HL-60/S4 treated with phorbol 12-myristate 13-acetate at 8.2 ng/mL for 4 days and 3 days (cell line): ENCODE data around the gene BCDIN3D.

Experiments used
- in situ Hi-C: fragments of 300-500 bp; cut with MboI; formaldehyde crosslinking; loops from 2 replicates; pipeline ENCODE4 v1.15.0; 2022; ENCODE audit warnings: low sequenced_read_pairs

The BCDIN3D gene

GRCh38 chr12:49823951-49824350 is 19.0 kb downstream of the BCDIN3D start:
- in situ Hi-C loops = no loop called here

DNA sequence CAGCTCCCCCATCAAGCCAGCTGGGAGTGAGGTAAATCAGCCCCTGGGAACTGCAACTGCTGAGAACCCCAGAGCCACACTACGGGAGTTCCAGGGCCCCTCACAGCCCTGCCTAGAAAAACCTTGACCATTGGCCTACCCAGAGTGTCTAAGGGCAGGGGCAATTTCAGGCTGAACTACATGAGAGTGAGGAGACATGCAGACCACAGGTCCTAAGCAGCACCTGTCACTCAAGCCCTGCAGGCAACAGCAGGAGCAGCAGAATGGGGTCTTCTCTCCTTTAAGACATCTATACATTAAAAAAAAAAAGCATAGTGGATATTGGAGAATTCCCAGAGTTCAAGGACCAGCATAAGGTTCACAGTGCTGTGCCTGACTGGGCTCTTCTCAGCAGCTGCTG is 19.6 kb downstream of the BCDIN3D start:
- in situ Hi-C loops = no loop called here

GRCh38 chr12:49821373-49822287 is 21.3 kb downstream of the BCDIN3D start:
- in situ Hi-C loops = no loop called here

DNA sequence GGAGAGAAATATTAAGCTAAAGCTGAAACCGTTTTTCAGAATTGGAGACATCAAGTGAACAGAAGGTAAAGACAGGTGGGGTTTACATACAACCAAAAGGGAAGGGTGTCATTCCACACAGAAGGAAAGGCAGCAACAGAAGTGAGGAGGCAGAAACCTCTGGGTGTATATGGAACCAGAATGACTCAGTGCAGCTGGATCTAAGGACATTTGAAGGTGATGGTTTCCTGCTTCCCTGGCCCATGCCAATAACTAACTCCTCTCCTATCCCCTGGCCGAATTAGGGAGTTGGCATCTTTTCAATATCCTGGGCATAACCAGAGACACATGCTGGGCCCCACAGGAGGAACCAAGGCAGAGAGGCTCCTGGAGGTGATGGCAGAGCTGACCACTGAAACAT is 23.1 kb downstream of the BCDIN3D start:
- in situ Hi-C loops = no loop called here

DNA sequence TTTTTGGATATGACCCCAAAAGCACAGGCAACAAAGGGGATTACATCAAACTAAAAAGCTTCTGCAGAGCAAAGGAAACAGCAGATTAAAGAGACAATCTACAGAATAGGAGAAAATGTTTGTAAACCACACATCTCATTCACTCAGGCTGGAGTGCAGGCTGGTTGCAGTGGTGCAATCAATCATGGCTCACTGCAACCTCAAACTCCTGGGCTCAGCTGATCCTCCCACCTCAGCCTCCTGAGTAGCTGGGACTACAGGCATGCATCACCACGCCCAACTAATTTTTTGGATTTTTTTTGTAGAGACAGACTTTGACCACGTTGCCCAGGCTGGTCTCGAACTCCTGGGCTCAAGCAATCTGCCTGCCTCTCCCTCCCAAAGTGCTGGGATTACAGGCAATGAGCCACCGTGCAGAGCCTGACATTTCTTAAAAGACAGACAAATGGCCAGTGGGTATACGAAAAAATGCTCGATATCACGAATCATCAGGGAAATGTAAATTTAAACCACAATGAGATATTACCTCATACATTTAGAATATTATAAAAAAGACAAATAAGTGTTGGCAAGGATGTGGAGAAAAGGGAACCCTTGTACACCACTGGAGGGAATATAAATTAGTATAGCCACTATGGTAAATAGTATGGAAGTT is 24.5 kb downstream of the BCDIN3D start:
- in situ Hi-C loops = no loop called here

- in situ Hi-C loops = no loop called here
These were observed 29.8 kb downstream of the BCDIN3D start for GRCh38 chr12:49813131-49813530.

DNA sequence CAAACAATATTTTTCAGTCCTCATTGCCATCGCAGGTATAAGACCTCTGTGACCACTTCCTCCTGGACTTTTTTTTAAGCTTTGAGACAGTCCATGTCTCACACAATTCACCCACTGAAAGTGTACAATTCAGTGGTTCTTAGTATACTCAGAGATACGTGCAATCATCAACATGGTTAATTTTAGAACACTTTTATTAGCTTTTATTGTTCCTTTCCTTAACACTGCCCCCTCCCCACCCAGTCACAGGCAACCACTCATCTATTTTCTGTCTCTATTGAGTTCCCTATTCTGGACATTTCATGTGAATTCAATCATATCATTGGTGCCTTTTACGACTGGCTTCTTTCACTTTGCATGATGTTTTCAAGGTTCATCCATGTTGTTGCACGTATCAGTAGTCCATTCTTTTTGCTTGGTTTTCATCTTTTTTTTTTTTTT is 30.9 kb downstream of the BCDIN3D start:
- in situ Hi-C loops = no loop called here

GRCh38 chr12:49811136-49811535 is 31.8 kb downstream of the BCDIN3D start:
- in situ Hi-C loops = no loop called here

DNA sequence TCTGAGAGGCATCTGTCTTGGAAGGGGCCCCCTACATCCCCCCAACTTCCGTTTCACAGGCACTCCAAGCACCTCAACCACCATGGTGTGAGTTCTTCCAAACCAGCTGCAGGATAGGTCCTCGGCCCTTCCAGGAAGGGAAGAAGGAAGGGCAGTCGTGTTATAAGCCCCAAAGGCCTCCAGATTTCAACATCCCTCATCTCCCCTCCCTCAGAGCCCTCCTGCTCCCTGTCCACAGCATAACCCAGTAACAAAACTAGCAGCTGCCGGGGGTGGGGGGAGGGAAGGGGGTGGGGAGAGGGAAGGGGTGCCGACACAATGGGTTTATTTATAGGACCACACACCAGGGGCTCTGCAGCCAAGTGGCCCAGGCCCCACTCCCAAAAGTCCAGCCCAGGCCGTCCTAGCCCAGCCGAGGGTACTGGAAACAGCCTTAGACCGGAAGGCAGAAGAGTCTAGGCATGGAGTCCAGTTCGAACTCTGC is 33.0 kb downstream of the BCDIN3D start:
- in situ Hi-C loops = no loop called here

DNA sequence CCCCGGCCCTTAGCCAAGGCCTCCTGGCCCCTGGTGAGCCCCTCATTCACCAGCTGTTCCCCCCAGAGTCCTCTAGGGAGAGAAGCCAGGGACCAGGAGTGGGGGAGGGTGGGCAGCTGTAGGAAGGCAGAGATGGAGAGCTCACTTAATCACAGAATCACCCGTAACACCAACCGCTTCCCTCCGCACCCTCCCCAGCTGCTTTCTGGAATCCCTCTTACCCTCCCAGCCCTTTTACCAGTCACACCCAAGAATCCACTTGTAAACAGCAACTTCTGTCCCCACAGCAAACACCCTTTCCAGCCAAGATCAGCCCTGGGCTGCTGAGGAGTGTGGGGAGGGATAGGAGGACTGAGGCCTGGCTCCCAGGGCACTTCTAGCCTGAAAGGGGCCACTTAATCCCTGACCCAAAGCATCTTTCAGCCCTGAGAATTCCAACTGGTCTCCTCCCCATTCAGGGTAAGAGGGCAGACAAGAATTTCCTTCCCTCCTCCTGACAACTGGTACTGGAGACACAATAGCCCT is 33.5 kb downstream of the BCDIN3D start:
- in situ Hi-C loops = no loop called here

DNA sequence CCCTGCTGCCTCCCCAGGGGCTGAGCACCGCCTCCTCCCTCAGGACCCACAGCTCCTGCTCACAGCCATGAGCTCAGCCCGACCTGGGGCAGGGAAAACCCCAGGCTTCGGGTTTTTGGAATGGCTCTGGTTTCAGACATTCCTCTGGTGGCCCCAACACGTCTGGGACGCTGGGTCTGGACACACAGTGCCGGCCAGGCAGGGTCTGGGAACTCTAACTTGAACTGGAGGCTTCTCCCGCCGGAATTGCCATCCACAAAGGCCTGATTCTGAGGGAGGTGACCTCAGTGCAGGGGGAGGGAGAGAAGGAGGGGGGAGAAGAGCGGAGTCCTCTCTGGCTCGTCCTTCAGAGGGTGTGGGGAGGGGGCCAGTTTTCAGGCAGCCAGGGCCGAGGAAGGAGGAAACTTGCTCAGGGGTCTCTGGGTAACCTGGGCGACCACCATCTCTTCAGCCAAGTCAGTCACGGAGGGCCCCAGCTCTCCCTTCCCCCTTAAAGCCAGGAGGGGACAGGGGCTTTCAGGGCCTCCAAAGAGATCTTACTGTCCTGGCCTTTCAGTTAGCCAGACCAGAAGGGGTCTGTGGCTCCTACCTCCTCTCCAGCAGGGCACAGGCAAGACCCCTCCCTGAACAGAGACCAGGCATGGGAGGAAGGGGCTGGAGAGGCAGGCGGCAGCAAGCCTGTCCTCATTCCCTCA is 34.1 kb downstream of the BCDIN3D start:
- in situ Hi-C loops = no loop called here

- in situ Hi-C loops = no loop called here
These were observed 34.8 kb downstream of the BCDIN3D start for GRCh38 chr12:49807991-49808580.

GRCh38 chr12:49806877-49807276 is 36.0 kb downstream of the BCDIN3D start:
- in situ Hi-C loops = no loop called here

DNA sequence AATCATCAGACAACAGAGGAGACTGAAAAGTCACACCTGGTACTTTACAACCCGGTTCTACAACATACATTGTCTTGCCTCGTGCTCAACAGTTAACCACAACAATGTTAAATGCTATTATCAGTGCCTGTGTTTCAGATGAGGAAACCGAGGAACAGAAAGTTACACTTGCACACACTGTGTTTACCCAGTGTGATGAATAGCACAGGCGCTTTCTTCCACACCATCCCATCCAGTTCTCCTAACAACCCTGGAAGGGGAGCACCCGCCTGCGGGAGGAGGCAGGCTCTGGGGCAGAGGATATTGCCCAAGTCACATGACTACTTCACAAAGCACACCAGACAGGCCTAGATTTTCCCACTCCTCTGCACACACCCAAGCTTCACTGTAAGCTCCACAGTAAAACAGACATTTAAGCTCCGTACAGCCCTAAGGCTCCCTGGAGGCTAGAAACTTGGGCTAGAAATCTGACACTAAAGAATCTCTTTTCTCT is 36.5 kb downstream of the BCDIN3D start:
- in situ Hi-C loops = no loop called here

- in situ Hi-C loops = no loop called here
These were observed 37.5 kb downstream of the BCDIN3D start for GRCh38 chr12:49805409-49805808.

GRCh38 chr12:49804821-49805220 is 38.1 kb downstream of the BCDIN3D start:
- in situ Hi-C loops = no loop called here

DNA sequence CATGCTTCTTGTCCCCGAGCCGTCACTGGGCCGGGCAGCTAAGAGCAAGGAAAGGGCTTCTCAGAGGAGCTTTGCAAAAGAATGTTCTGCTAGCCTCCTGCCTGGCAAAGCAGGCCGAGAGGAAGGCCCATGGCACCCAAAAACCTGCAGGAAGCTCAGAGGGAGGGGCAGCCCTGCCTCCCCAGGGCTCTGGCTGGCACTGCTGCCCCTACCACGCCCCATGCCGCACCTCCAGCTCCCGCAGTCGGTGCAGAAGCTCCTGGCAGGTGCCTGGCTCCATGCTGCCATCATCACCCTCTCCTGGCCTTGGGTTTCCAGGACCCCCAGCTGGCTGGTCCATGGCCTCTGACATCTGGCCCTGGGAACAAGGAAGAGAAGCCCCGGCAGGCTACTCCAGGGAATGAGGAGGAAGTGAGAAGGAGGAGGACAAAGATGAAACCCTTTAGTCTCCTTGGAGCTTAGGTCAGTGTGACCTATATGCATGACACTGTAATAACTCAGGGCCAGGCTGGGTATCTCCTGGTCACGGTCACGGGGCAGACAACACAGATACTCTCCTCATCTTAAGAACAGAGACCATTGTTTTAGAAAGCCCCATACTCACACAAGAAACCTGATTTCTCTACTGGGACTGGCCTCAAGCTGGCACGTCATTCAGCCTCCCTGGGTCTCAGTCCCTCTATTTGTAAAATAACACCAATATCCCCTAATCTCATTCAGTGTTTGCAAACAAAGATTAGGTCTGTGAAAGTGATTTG is 39.0 kb downstream of the BCDIN3D start:
- in situ Hi-C loops = no loop called here

GRCh38 chr12:49801141-49802063 is 41.5 kb downstream of the BCDIN3D start:
- in situ Hi-C loops = no loop called here
